Erythroblast (primary cell): Measurements from ENCODE around the gene HSD11B2.

Experiments
- GATA1 ChIP-seq: IDR thresholded peaks from 2 replicates; pipeline ENCODE4 v1.6.1; 2011; ENCODE audit warnings: low read depth, mild to moderate bottlenecking, control low read depth, low read length, moderate library complexity
- POLR2A ChIP-seq: IDR thresholded peaks from 2 replicates; pipeline ENCODE4 v1.6.1; 2011; ENCODE audit warnings: mild to moderate bottlenecking, low read length

- TF ChIP-seq POLR2A (no peak), GATA1 (no peak)
Measured at GRCh38 chr16:67387479-67388079, 43.3 kb upstream of the HSD11B2 start.
